HepG2 (cell line): ENCODE data around the gene DNAAF3. TPM values are rescaled to one million over a fixed set of nuclear protein-coding genes. Genes with fewer than 3 reads are reported as not detected.

Experiments used
- ARNT2 ChIP-seq: sonication (generic); formaldehyde crosslinking; IDR thresholded peaks from 2 replicates; pipeline ENCODE4 v1.8.0; 2022; ENCODE audit warnings: mild to moderate bottlenecking, low read depth, missing genetic modification reagents, moderate library complexity
- FLYWCH1 ChIP-seq: sonication (generic); formaldehyde crosslinking; IDR thresholded peaks from 2 replicates; pipeline ENCODE4 v1.8.1; 2023; ENCODE audit warnings: mild to moderate bottlenecking, missing genetic modification reagents
- JUNB ChIP-seq: sonication (generic); formaldehyde crosslinking; IDR thresholded peaks from 2 replicates; pipeline ENCODE4 v1.8.0; 2022; ENCODE audit warnings: missing genetic modification reagents, mild to moderate bottlenecking, borderline replicate concordance
- JUND ChIP-seq: sonication (generic); formaldehyde crosslinking; IDR thresholded peaks from 2 replicates; pipeline ENCODE4 v1.8.0; 2022; ENCODE audit warnings: mild to moderate bottlenecking, missing genetic modification reagents
- MYPOP ChIP-seq: sonication (generic); formaldehyde crosslinking; IDR thresholded peaks from 2 replicates; pipeline ENCODE4 v1.8.1; 2023; ENCODE audit warnings: mild to moderate bottlenecking, moderate library complexity, missing genetic modification reagents
- PCBP2 ChIP-seq: fragments of 200-400 bp; formaldehyde crosslinking; optimal IDR thresholded peaks from 2 replicates; pipeline ENCODE3; 2018; ENCODE audit warnings: low read length, low read depth; ENCODE audit not compliant: poor library complexity, severe bottlenecking
- TOE1 ChIP-seq: sonication (generic); formaldehyde crosslinking; IDR thresholded peaks from 2 replicates; pipeline ENCODE4 v1.4.0; 2020; ENCODE audit warnings: mild to moderate bottlenecking, missing genetic modification reagents
- YEATS2 ChIP-seq: sonication (generic); formaldehyde crosslinking; IDR thresholded peaks from 2 replicates; pipeline ENCODE4 v1.4.0; 2020; ENCODE audit warnings: missing genetic modification reagents, borderline replicate concordance
- ZBTB39 ChIP-seq: sonication (generic); formaldehyde crosslinking; IDR thresholded peaks from 2 replicates; pipeline ENCODE4 v1.5.0; 2020; ENCODE audit warnings: missing genetic modification reagents
- ZBTB40 ChIP-seq, 2 experiments: fragments of 450-650 bp in 1 of 2; sonication (generic) in 1 of 2; formaldehyde crosslinking in 1 of 2; IDR thresholded peaks; 2 replicates each; pipeline versions ENCODE4 v1.6.1 to v1.8.0; 2016 to 2022; ENCODE audit warnings: antibody characterized with exemption in 1 of 2, mild to moderate bottlenecking in 1 of 2, missing genetic modification reagents in 1 of 2
- ZHX1 ChIP-seq: sonication (generic); formaldehyde crosslinking; IDR thresholded peaks from 2 replicates; pipeline ENCODE4 v1.8.1; 2022; ENCODE audit warnings: low read depth, mild to moderate bottlenecking, missing genetic modification reagents
- ZKSCAN1 ChIP-seq: fragments of 150-350 bp; IDR thresholded peaks from 2 replicates; pipeline ENCODE4 v1.6.1; 2014; ENCODE audit warnings: low read length
- polyA plus RNA-seq, 8 experiments: library from polyadenylated mRNA; depleted of rRNA in 3 of 8; stranded (reverse) in 7 of 8; unstranded in 1 of 8; fragments of >200 nt; fragmentation: Illumina TruSeq in 4 of 8; extraction: Trizol in 4 of 8; gene quantifications; 2 replicates each; pipeline versions ENCODE4 v1.2.1 to v1.2.3, GENCODE V29; 2011 to 2016; ENCODE audit warnings: low read depth in 4 of 8, missing spikeins in 1 of 8, mixed read lengths in 1 of 8; ENCODE audit not compliant: insufficient read depth in 1 of 8
- total RNA-seq, 5 experiments: library from RNA; depleted of rRNA; stranded (reverse); fragments of >200 nt; fragmentation: Illumina TruSeq; extraction: Trizol; gene quantifications; 2 replicates each; pipeline ENCODE4 v1.2.3, GENCODE V29; 2016; ENCODE audit warnings: low read depth in 1 of 5

The DNAAF3 gene
- total and polyA plus RNA-seq, 2 of the 13 experiments (the other 11 are each of a cell fraction or from before 2014, with no cell fraction given): 0.30 to 0.40 TPM

GRCh38 chr19:55206664-55207500 lies 40.5 kb upstream of the DNAAF3 start (continued):
- peak; percentile 10; the same call in 1 of the 2 replicates for TF ChIP-seq ZHX1 (CRISPR knock-in tag)
- TF ChIP-seq ZBTB39 (CRISPR knock-in tag): no peak
- peak; percentile 81; the same call in 1 of the 2 replicates for TF ChIP-seq JUNB (CRISPR knock-in tag)
- no peak for TF ChIP-seq FLYWCH1 (CRISPR knock-in tag)
- TF ChIP-seq TOE1 (CRISPR knock-in tag): no peak
- no peak for TF ChIP-seq PCBP2
- TF ChIP-seq ARNT2 (CRISPR knock-in tag): peak; percentile 53; the same call in 1 of the 2 replicates
- peak; percentile 99 for TF ChIP-seq JUND (CRISPR knock-in tag)
- peak; percentile 82; the same call in 1 of the 2 replicates for TF ChIP-seq YEATS2 (CRISPR knock-in tag)
- TF ChIP-seq ZBTB40 (IDR thresholded peaks at IDR 0.05): no peak
- TF ChIP-seq ZBTB40 (CRISPR knock-in tag; IDR thresholded peaks at IDR 0.05): peak; percentile 78
- no peak; the same call in 1 of the 2 replicates for TF ChIP-seq ZKSCAN1
- peak; percentile 71; the same call in 1 of the 2 replicates for TF ChIP-seq MYPOP (CRISPR knock-in tag)
